A549 (cell line): ENCODE measurements around the gene ACIN1. TPM values are rescaled to one million over a fixed set of nuclear protein-coding genes. Genes with fewer than 3 reads are reported as not detected.

Experiments used
- ATAC-seq, 2 experiments: fragments of 200-7000 bp in 1 of 2; fragments of >200 bp in 1 of 2; cut with Nextera tagmentation in 1 of 2; cut with Tn5 transposase in 1 of 2; 3 replicates each; pipeline versions ENCODE4 v1.8.0 to v1.9.1; 2018 to 2020; ENCODE audit warnings: mild to moderate bottlenecking in 1 of 2, moderate library complexity in 1 of 2
- CTCF ChIA-PET: fragments of 300-600 bp; sonication (Branson Sonifier 250); formaldehyde crosslinking; extraction: SDS; loops from one replicate; lab custom pipeline; 2021; ENCODE audit warnings: antibody characterized with exemption, inconsistent platforms; lab: Yijun Ruan, JAX
- POLR2A ChIA-PET: fragments of 350-600 bp; formaldehyde crosslinking; extraction: SDS; loops from one replicate; lab custom pipeline; 2021; ENCODE audit warnings: antibody characterized with exemption, inconsistent platforms; lab: Yijun Ruan, JAX
- DNase-seq, 2 experiments: peaks; one replicate each; pipeline versions ENCODE4 v3.0.0 to v3.0.0-alpha.2; 2011 to 2016; ENCODE audit warnings: low read depth in 1 of 2, low spot score in 1 of 2
- FAIRE-seq: peaks from 2 replicates; lab custom pipeline; 2011; peaks lifted over from hg19 to GRCh38; lab: Jason Lieb, UNC
- H3K27ac ChIP-seq, 2 experiments: fragments of >200 bp; sonication (Bioruptor Twin); formaldehyde crosslinking; 3 replicates each; pipeline ENCODE4 v1.5.1; 2016 to 2017
- H3K4me1 ChIP-seq: fragments of >200 bp; sonication (Bioruptor Twin); formaldehyde crosslinking; 3 replicates; pipeline ENCODE4 v1.6.1; 2016
- H3K4me2 ChIP-seq: fragments of >200 bp; sonication (Bioruptor Twin); formaldehyde crosslinking; 3 replicates; pipeline ENCODE4 v1.6.1; 2016
- H3K4me3 ChIP-seq: fragments of >200 bp; sonication (Bioruptor Twin); formaldehyde crosslinking; 3 replicates; pipeline ENCODE4 v1.5.1; 2016
- H3K9me3 ChIP-seq: fragments of >200 bp; sonication (Bioruptor Twin); formaldehyde crosslinking; 3 replicates; pipeline ENCODE4 v1.6.1; 2016
- ATOH8 ChIP-seq: fragments of 250-450 bp; sonication (Bioruptor Pico); IDR thresholded peaks from 2 replicates; pipeline ENCODE4 v1.5.0; 2020; ENCODE audit warnings: low read depth, mild to moderate bottlenecking, moderate library complexity
- CHD2 ChIP-seq: fragments of 150-350 bp; IDR thresholded peaks from 2 replicates; pipeline ENCODE4 v1.6.1; 2014; ENCODE audit warnings: low read length; ENCODE audit not compliant: partially characterized antibody
- CHD4 ChIP-seq: fragments of 200-600 bp; sonication (generic); IDR thresholded peaks from 2 replicates; pipeline ENCODE4 v1.6.1; 2016; ENCODE audit warnings: antibody characterized with exemption, mild to moderate bottlenecking, borderline replicate concordance
- E2F6 ChIP-seq: IDR thresholded peaks from 2 replicates; pipeline ENCODE4 v1.6.1; 2012; ENCODE audit warnings: low read depth, borderline replicate concordance
- EHMT2 ChIP-seq: fragments of 200-600 bp; sonication (generic); IDR thresholded peaks from 2 replicates; pipeline ENCODE4 v1.6.1; 2016; ENCODE audit warnings: antibody characterized with exemption, low read depth, mild to moderate bottlenecking, moderate library complexity
- FOSB ChIP-seq: fragments of 250-450 bp; sonication (Bioruptor Pico); IDR thresholded peaks from 2 replicates; pipeline ENCODE4 v1.5.0; 2020; ENCODE audit warnings: mild to moderate bottlenecking, moderate library complexity
- GATA3 ChIP-seq: IDR thresholded peaks from 2 replicates; pipeline ENCODE4 v1.6.1; 2012; ENCODE audit warnings: borderline replicate concordance
- HES2 ChIP-seq: fragments of >200 bp; sonication (Bioruptor Twin); formaldehyde crosslinking; IDR thresholded peaks from 2 replicates; pipeline ENCODE4 v1.6.1; 2016
- KDM5A ChIP-seq: fragments of 200-600 bp; sonication (generic); IDR thresholded peaks from 2 replicates; pipeline ENCODE4 v1.6.1; 2016; ENCODE audit warnings: antibody characterized with exemption, mild to moderate bottlenecking
- MAZ ChIP-seq: fragments of 150-350 bp; IDR thresholded peaks from 2 replicates; pipeline ENCODE4 v1.6.1; 2014; ENCODE audit warnings: antibody characterized with exemption, low read depth, low read length, borderline replicate concordance
- NFE2L2 ChIP-seq: fragments of 150-350 bp; conservative IDR thresholded peaks from 2 replicates; pipeline ENCODE4 v1.6.1; 2014; ENCODE audit warnings: low read length
- NPAS2 ChIP-seq: fragments of 250-450 bp; sonication (Bioruptor Pico); IDR thresholded peaks from 2 replicates; pipeline ENCODE4 v1.8.0; 2022; ENCODE audit warnings: mild to moderate bottlenecking, moderate library complexity, borderline replicate concordance
- NR3C1 ChIP-seq: fragments of >200 bp; sonication (Bioruptor Twin); formaldehyde crosslinking; IDR thresholded peaks from 3 replicates; pipeline ENCODE4 v1.6.1; 2017
- PHF8 ChIP-seq: fragments of 200-600 bp; sonication (generic); IDR thresholded peaks from 2 replicates; pipeline ENCODE4 v1.6.1; 2016; ENCODE audit warnings: low read depth, mild to moderate bottlenecking, antibody characterized with exemption, moderate library complexity, borderline replicate concordance
- POLR2A ChIP-seq: IDR thresholded peaks from 2 replicates; pipeline ENCODE4 v1.6.1; 2012; ENCODE audit warnings: mild to moderate bottlenecking, low read length
- RCOR1 ChIP-seq: fragments of 150-350 bp; IDR thresholded peaks from 2 replicates; pipeline ENCODE4 v1.6.1; 2014; ENCODE audit warnings: antibody characterized with exemption, low read length, low read depth
- RFX5 ChIP-seq: fragments of 450-650 bp; IDR thresholded peaks from 2 replicates; pipeline ENCODE4 v1.7.1; 2014; ENCODE audit warnings: antibody characterized with exemption, mild to moderate bottlenecking, moderate library complexity
- RNF2 ChIP-seq: fragments of 200-600 bp; sonication (generic); IDR thresholded peaks from 2 replicates; pipeline ENCODE4 v1.6.1; 2016; ENCODE audit warnings: low read depth, mild to moderate bottlenecking, antibody characterized with exemption, moderate library complexity, borderline replicate concordance
- SMC3 ChIP-seq: fragments of >200 bp; sonication (Bioruptor Twin); formaldehyde crosslinking; IDR thresholded peaks from 3 replicates; pipeline ENCODE4 v1.6.1; 2018; ENCODE audit warnings: inconsistent platforms
- SREBF2 ChIP-seq: fragments of 450-650 bp; IDR thresholded peaks from 2 replicates; pipeline ENCODE4 v1.6.1; 2014; ENCODE audit warnings: mild to moderate bottlenecking, moderate library complexity
- TFCP2L1 ChIP-seq: fragments of 250-450 bp; sonication (Bioruptor Pico); IDR thresholded peaks from 2 replicates; pipeline ENCODE4 v1.5.0; 2021; ENCODE audit warnings: mild to moderate bottlenecking
- ZFP36 ChIP-seq: fragments of 450-650 bp; IDR thresholded peaks from 2 replicates; pipeline ENCODE4 v1.6.1; 2014; ENCODE audit warnings: borderline replicate concordance; ENCODE audit not compliant: partially characterized antibody
- ZSCAN20 ChIP-seq: fragments of 250-450 bp; sonication (Bioruptor Pico); IDR thresholded peaks from 2 replicates; pipeline ENCODE4 v1.8.0; 2022; ENCODE audit warnings: mild to moderate bottlenecking, moderate library complexity
- WGBS: methylation state at CpG from one replicate; pipeline ENCODE4 v1.1.6; 2017; ENCODE audit errors: missing lambda C conversion rate; 5-methylcytosine and 5-hydroxymethylcytosine counted together
- polyA plus RNA-seq, 4 experiments: library from polyadenylated mRNA; depleted of rRNA in 3 of 4; stranded (reverse); fragments of >200 nt; fragmentation: RNase III in 1 of 4; extraction: RNeasy Plus Mini Kit Qiagen cat#74134 plus additional on column Dnase treatment in 1 of 4; gene quantifications; 2 replicates in 3 of 4; 3 replicates in 1 of 4; pipeline ENCODE4 v1.2.3, GENCODE V29; 2011 to 2017
- TF ChIP-seq, protein P1 (sequence below): fragments of 450-650 bp; IDR thresholded peaks from 2 replicates; pipeline ENCODE4 v1.6.1; 2014; ENCODE audit warnings: antibody characterized with exemption

Gene ACIN1
- polyA plus RNA-seq, 2 of the 4 experiments (the other 2 are of a cell fraction): 140 to 147 TPM

GRCh38 chr14:23128969-23129758 lies 34.2 kb upstream of the ACIN1 start:
- POLR2A ChIA-PET: no interaction called here
- no peak for TF ChIP-seq SREBF2
- no peak for TF ChIP-seq SMC3
- no peak for TF ChIP-seq EHMT2
- TF ChIP-seq CHD4: no peak
- TF ChIP-seq MAZ: no peak
- no peak for TF ChIP-seq RCOR1
- TF ChIP-seq PHF8: no peak
- no peak for TF ChIP-seq NR3C1
- no peak for TF ChIP-seq ZFP36
- TF ChIP-seq KDM5A: no peak
- TF ChIP-seq NFE2L2: no peak
- TF ChIP-seq CHD2: no peak
- TF ChIP-seq POLR2A: no peak
- TF ChIP-seq ATOH8 (CRISPR knock-in tag): no peak
- no peak for TF ChIP-seq RNF2
- TF ChIP-seq, protein P1, sequence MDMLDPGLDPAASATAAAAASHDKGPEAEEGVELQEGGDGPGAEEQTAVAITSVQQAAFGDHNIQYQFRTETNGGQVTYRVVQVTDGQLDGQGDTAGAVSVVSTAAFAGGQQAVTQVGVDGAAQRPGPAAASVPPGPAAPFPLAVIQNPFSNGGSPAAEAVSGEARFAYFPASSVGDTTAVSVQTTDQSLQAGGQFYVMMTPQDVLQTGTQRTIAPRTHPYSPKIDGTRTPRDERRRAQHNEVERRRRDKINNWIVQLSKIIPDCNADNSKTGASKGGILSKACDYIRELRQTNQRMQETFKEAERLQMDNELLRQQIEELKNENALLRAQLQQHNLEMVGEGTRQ: no peak
- TF ChIP-seq RFX5: no peak
- no peak for TF ChIP-seq ZSCAN20 (CRISPR knock-in tag)
- ATAC-seq (no peak), DNase-seq (no peak), FAIRE-seq (no peak)
- H3K27ac ChIP-seq: no peak overlapping the region
- CTCF ChIA-PET: interaction anchor here (0.6 to 24.2 kb wide), 8 partner anchors 8 to 253 kb away, joined by 3 to 848 read pairs (median 4); partner anchors contain the start of gene SLC7A8
- WGBS: 56% methylated on average over 7 of the region's 7 CpGs
- H3K4me2 ChIP-seq: no peak overlapping the region
- H3K4me3 ChIP-seq: no peak overlapping the region
- no peaks in the 10 kb centered on the region for H3K4me1 ChIP-seq
- H3K9me3 ChIP-seq: no peaks in the 10 kb centered on the region

- Histone ChIP-seq H3K9me3 (no peaks in the 10 kb centered on the region), H3K4me3 (no peak overlapping the region), H3K4me1 (no peaks in the 10 kb centered on the region), H3K4me2 (no peak overlapping the region), H3K27ac (no peak overlapping the region; a peak in 1 of 6 replicates)
- TF ChIP-seq NPAS2 (CRISPR knock-in tag) (no peak), RNF2 (no peak), FOSB (no peak), POLR2A (no peak), TFCP2L1 (CRISPR knock-in tag) (no peak), E2F6 (no peak), GATA3 (no peak), CHD4 (no peak), ZFP36 (no peak), HES2 (no peak), SMC3 (no peak), ZSCAN20 (CRISPR knock-in tag) (no peak)
- ATAC-seq: no peak
- 23% methylated on average over 3 of the region's 3 CpGs for WGBS
- ChIA-PET POLR2A (no interaction called here), CTCF (interaction anchor here (24.2 kb wide), 1 partner anchor 51 kb away, joined by 848 read pairs; the partner anchor contains the start of gene SLC7A8)
- FAIRE-seq: no peak
- no peak for DNase-seq
Measured at GRCh38 chr14:23127861-23128260, 32.9 kb upstream of the ACIN1 start.
